HG02798 (cell line): Measurements from ENCODE around the gene LRRFIP1.

Experiments used
- ATAC-seq: cut with Tn5 transposase; IDR thresholded peaks from one replicate; pipeline ENCODE4 v1.9.1; 2021; ENCODE audit warnings: mild to moderate bottlenecking; ENCODE audit not compliant: unreplicated experiment, poor library complexity

LRRFIP1 gene

DNA sequence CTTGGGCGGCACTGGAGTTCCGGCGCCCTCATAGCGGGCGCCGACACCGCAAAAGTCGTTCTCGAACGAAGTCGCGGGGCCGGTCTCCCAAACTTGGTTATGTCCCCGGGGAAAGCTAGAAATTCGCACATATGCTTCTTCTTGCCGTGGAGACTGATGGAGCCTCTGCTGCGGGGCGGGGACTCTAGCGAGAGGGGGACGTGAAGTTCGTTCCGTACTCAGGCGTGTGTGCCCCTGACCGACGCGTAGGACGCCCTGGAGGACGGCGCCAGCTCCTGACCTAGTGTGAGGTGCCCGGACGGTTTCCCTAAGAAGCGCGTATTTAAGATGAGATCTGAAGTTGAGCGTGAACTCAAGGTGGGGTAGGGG is 171.7 kb downstream of the LRRFIP1 start:
- no peak for ATAC-seq

DNA sequence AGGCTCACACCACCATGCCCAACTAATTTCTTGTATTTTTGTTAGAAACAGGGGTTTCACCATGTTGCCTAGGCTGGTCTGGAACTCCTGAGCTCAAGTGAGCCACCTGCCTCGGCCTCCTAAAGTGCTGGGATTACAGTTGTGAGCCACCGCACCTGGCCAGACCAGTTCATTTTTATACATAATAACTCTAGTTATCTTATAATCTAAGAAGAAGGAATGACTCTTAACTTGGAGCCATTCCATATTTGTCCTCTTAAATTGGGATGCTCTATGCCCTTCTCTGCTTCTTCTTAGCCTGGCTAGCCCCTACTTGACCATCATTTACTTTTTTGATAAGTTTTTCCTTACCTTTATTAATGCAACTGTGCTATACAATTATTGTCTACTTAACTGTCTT is 174.1 kb downstream of the LRRFIP1 start:
- ATAC-seq = no peak

DNA sequence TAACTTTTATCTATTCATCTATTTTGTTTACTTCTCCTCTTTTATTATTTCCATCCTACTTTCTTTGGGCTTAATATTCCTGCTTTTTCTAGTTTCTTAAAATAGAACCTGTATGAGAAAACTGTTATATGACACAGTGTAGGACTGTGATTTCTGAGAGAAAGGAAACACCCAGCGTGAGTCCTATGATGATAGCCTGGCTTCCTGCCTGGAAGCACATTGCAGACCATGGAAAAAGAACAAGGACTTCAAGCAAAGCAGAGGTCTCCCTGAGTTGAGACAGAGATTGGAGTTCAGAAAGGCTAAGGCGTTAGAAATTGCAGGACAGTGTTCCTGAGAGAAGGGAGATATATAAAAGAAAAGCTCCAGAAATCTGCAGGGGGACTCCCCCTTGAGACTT is 178.9 kb downstream of the LRRFIP1 start:
- ATAC-seq = no peak

DNA sequence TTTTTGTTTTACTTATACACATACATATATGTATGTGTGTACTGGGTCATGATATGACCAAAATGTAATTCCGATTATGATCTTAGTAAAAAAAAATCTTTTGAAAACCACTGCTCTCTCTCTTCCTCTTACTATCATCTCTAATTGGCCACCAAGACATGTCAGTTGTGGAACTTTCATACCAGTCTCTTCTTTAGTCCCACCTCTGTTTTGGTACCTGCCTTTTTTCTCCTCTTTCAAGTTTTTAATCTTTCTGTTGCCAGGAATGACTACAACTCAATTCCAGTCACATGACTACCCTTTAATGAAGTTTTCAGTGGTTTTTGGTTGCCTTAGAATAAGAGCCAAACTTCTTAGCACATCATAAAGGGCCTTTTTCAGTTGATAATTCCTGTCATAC is 188.2 kb downstream of the LRRFIP1 start:
- ATAC-seq = no peak

DNA sequence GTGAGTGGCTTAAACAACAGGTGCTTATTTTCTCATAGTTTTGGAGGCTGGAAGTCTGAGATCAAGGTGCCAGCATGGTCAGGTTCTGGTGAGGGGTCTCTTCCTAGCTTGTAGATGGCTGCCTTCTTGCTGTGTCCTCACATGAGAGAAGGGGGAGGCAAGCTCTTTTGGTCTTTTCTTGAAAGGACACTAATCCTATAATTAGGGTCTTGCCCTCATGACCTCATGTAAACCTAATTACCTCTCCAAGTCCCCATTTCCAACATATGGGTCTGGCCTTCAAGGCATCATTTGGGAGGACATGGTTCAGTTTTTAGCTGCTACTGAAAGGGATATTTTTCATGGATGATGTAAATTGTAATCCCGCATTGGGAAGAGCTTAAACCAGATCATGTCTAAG is 189.1 kb downstream of the LRRFIP1 start:
- ATAC-seq = no peak

DNA sequence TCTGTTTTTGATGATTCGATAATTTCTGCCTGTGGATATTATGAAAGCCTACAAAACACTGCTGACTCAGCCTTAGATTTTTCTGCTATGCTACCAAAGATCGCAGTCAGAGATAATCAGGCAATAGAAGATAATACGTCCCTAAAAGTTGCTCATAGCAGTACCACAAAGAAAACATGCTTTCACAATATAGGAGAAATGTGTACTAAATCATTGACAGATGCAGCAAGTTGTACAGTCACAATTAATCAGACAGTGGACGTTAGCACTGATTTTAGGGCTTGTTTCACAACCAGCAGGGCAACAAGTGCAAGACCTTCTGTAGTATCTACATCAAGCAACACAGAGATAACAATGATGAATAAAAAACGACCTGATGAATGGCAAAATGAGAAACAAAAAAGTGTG is 190.7 kb downstream of the LRRFIP1 start:
- no peak for ATAC-seq

DNA sequence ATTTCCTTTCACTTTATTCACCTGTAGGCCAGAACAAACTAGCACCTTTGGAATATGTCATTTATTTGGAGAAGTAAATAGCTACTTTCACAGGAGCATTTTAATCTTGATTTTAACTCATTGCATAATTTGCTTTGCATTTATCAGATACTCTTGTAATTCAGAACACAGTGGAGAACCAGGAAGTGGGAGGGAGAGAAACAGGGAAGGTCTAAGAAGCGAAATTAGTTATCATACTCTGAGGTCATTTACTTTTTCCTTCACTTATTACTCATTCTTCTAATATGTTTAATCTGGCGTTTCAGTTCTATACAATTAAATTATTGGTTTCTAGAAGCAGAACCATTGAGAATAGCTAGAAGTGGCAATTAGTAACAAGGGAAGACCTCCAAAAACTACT is 191.8 kb downstream of the LRRFIP1 start:
- no peak for ATAC-seq

DNA sequence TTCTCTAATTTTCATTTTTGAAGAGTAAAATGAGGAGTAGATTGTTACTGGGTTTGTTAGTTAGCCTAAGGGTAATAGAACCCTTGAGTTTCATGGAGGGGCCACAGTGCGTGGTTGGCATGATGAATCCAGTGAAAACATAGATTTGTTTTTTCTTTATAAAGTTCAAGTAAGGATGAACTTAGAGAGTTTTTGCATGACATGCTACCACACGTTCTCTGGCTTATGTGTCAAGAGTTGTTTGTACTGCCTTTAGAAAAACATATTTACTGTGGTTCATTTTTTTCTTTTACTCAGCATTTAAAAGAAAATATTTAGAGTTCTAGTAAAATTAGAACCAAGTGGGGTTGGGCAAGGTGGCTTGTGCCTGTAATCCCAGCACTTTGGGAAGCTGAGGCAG is 193.0 kb downstream of the LRRFIP1 start:
- no peak for ATAC-seq

DNA sequence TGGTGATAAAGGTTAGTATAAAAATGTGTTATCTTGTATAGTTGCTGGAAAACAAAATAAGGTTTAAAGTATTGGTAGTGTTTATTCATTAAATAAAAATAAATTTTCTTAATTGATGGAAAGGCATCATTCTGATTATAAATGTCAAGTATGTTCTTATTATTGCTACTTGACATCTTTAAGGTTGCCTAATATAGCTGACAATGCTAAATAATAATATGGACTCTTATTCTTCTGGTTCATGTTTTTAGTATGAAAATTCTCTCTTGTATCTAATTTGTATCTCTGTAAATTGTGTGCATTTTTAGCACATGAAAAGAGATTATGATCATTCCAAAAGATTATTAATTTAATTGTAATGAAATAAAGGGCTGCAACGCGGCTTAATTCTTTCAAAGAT is 196.2 kb downstream of the LRRFIP1 start:
- ATAC-seq = no peak

DNA sequence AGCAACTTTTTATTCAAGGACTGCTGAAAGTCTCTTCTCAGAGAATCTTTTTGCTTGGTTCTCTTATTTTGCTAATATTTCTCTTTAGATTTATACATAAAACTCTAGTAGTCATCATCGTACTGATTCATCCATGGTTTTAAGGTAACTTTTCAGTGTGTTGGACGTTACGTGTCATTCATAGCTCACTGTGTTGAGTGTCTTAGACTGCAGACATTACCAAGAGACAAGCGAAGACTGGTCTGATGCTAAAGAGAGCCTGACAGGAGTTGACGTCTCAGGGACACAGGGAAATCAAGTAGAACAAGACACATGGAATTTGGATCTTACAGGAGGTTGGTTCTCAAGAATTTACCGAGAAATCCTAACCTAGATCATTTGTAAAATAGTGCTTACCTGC is 196.7 kb downstream of the LRRFIP1 start:
- ATAC-seq = no peak

DNA sequence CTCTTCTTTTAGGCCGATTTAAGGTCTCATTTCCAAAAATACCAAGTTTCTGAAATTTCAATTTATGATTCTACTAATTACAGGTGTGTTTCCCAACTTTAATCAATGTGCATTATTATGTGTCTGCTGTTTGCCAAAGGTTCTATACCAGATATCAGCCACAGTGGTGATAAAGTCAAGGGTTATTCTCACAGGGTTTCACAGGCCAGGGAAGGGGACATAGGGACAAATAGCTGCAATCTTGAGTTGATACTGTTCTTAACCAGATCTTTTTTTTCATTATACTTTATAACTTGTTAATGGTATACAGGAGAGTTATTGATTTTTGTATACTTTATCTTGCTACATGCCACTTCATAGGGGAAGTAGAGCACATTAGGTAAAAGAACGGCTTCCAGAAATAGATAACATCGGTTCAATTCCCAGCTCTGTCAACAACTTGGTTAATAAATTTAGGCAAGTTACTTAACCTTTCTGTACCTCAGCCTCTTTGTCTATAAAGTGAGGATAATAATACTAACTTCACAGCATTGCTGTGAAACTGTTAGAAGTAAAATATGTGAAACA is 200.1 kb downstream of the LRRFIP1 start:
- no peak for ATAC-seq
